ENCODE measurements around the gene FXYD1. TPM values are rescaled to one million over a fixed set of nuclear protein-coding genes. Genes with fewer than 3 reads are reported as not detected.

The FXYD1 gene
- total RNA-seq, 1 experiment from 2014 or later: 13.3 TPM

- TF ChIP-seq NR3C1 (CRISPR knock-in tag; conservative IDR thresholded peaks at IDR 0.05; ENCODE audit: low read depth) (no peak), SOX15 (CRISPR knock-in tag; IDR thresholded peaks at IDR 0.05) (no peak), AR (CRISPR knock-in tag; IDR thresholded peaks at IDR 0.05) (no peak), FOXJ3 (CRISPR knock-in tag; IDR thresholded peaks at IDR 0.05; ENCODE audit: borderline replicate concordance) (no peak)
Measured at GRCh38 chr19:35117799-35118198, 20.8 kb upstream of the FXYD1 start (continued).

- POLR2A ChIA-PET: no interaction called here
- no peaks in the 10 kb centered on the region for H3K9me3 Mint-ChIP-seq
Measured at GRCh38 chr19:35118268-35119020, 20.2 kb upstream of the FXYD1 start.

DNA sequence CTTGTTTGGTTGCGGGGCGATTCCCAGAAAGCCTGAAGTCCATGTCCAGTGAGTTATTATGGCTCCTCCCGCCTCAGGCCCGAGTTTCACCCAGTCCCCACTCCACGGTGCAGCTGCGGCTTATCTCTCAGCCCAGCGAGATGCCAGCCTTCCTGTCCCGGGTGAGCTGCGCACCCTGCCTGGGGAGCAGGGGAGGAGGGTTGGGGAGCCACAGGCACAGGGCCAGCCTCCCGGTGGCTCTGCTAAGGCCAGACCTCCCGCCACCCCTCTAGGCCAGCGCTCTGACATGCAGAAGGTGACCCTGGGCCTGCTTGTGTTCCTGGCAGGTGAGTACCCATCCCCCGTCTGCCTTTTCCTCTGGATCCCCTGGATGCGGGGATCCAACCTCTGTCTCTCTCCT is 19.5 kb upstream of the FXYD1 start:
- ATAC-seq (no peak), DNase-seq (ENCODE audit: low spot score) (no peak)
- Mint-ChIP-seq H3K27me3 (ENCODE audit: low read depth) (peaks cover 3% of the 10 kb centered on the region), H3K36me3 (no peaks in the 10 kb centered on the region), H3K9me3 (no peaks in the 10 kb centered on the region), H3K4me3 (no peak overlapping the region), H3K4me1 (peaks cover 44% of the 10 kb centered on the region), H3K27ac (no peak overlapping the region)
- ChIA-PET POLR2A (no interaction called here), CTCF (interaction anchor here (0.6 to 2.2 kb wide), 5 partner anchors 16 to 64 kb away, joined by 4 to 12 read pairs (median 6); partner anchors contain the start of gene LGI4)
- no peak for TF ChIP-seq PRRX2 (CRISPR knock-in tag; IDR thresholded peaks at IDR 0.05)
- TF ChIP-seq ELF4 (CRISPR knock-in tag; IDR thresholded peaks at IDR 0.05; ENCODE audit: low read depth): no peak
- no peak for TF ChIP-seq RELA (CRISPR knock-in tag; IDR thresholded peaks at IDR 0.05; ENCODE audit: borderline replicate concordance)
- TF ChIP-seq KAT7 (CRISPR knock-in tag; IDR thresholded peaks at IDR 0.05; ENCODE audit: borderline replicate concordance): no peak
- no peak for TF ChIP-seq SP1 (CRISPR knock-in tag; conservative IDR thresholded peaks at IDR 0.05)
- TF ChIP-seq, protein P1, sequence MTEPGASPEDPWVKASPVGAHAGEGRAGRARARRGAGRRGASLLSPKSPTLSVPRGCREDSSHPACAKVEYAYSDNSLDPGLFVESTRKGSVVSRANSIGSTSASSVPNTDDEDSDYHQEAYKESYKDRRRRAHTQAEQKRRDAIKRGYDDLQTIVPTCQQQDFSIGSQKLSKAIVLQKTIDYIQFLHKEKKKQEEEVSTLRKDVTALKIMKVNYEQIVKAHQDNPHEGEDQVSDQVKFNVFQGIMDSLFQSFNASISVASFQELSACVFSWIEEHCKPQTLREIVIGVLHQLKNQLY (CRISPR knock-in tag; IDR thresholded peaks at IDR 0.05): no peak
- TF ChIP-seq FOXK1 (CRISPR knock-in tag; IDR thresholded peaks at IDR 0.05): no peak
- TF ChIP-seq TP53 (CRISPR knock-in tag; IDR thresholded peaks at IDR 0.05): no peak
- no peak for TF ChIP-seq ATF1 (CRISPR knock-in tag; IDR thresholded peaks at IDR 0.05)
- no peak for TF ChIP-seq E2F5 (CRISPR knock-in tag; IDR thresholded peaks at IDR 0.05)
- TF ChIP-seq ZNF263 (CRISPR knock-in tag; IDR thresholded peaks at IDR 0.05; ENCODE audit: low read depth): no peak
- no peak for TF ChIP-seq NFE2L1 (CRISPR knock-in tag; IDR thresholded peaks at IDR 0.05)
- TF ChIP-seq NFYB (CRISPR knock-in tag; conservative IDR thresholded peaks at IDR 0.05; ENCODE audit: low read depth): no peak
- no peak for TF ChIP-seq NR3C1 (CRISPR knock-in tag; conservative IDR thresholded peaks at IDR 0.05; ENCODE audit: low read depth)
- no peak for TF ChIP-seq CREB1 (CRISPR knock-in tag; IDR thresholded peaks at IDR 0.05)
- TF ChIP-seq, protein P2, sequence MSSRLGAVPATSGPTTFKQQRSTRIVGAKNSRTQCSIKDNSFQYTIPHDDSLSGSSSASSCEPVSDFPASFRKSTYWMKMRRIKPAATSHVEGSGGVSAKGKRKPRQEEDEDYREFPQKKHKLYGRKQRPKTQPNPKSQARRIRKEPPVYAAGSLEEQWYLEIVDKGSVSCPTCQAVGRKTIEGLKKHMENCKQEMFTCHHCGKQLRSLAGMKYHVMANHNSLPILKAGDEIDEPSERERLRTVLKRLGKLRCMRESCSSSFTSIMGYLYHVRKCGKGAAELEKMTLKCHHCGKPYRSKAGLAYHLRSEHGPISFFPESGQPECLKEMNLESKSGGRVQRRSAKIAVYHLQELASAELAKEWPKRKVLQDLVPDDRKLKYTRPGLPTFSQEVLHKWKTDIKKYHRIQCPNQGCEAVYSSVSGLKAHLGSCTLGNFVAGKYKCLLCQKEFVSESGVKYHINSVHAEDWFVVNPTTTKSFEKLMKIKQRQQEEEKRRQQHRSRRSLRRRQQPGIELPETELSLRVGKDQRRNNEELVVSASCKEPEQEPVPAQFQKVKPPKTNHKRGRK (CRISPR knock-in tag; IDR thresholded peaks at IDR 0.05; ENCODE audit: borderline replicate concordance): no peak
- TF ChIP-seq, protein P3, sequence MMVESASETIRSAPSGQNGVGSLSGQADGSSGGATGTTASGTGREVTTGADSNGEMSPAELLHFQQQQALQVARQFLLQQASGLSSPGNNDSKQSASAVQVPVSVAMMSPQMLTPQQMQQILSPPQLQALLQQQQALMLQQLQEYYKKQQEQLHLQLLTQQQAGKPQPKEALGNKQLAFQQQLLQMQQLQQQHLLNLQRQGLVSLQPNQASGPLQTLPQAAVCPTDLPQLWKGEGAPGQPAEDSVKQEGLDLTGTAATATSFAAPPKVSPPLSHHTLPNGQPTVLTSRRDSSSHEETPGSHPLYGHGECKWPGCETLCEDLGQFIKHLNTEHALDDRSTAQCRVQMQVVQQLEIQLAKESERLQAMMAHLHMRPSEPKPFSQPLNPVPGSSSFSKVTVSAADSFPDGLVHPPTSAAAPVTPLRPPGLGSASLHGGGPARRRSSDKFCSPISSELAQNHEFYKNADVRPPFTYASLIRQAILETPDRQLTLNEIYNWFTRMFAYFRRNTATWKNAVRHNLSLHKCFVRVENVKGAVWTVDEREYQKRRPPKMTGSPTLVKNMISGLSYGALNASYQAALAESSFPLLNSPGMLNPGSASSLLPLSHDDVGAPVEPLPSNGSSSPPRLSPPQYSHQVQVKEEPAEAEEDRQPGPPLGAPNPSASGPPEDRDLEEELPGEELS (CRISPR knock-in tag; IDR thresholded peaks at IDR 0.05): no peak
- no peak for TF ChIP-seq ZNF281 (CRISPR knock-in tag; IDR thresholded peaks at IDR 0.05)
- no peak for TF ChIP-seq RORB (CRISPR knock-in tag; IDR thresholded peaks at IDR 0.05)

More at GRCh38 chr19:35118268-35119020, 20.2 kb upstream of the FXYD1 start:
- ATAC-seq (no peak), DNase-seq (ENCODE audit: low spot score) (no peak)
- no peak for TF ChIP-seq OVOL2 (CRISPR knock-in tag; IDR thresholded peaks at IDR 0.05; ENCODE audit: borderline replicate concordance)
- TF ChIP-seq FOXP1 (CRISPR knock-in tag; IDR thresholded peaks at IDR 0.05; ENCODE audit: borderline replicate concordance): 0 out of 2 replicates have a peak, but pooled peaks have one; percentile 10
- H3K4me1 Mint-ChIP-seq: peaks cover 42% of the 10 kb centered on the region
- no peak overlapping the region for H3K4me3 Mint-ChIP-seq
- H3K36me3 Mint-ChIP-seq: no peaks in the 10 kb centered on the region
- CTCF ChIA-PET: interaction anchor here (0.6 to 2.2 kb wide), 9 partner anchors 17 to 410 kb away, joined by 3 to 12 read pairs (median 4); partner anchors contain the start of gene LGI4
- H3K27ac Mint-ChIP-seq: no peak overlapping the region
- H3K27me3 Mint-ChIP-seq (ENCODE audit: low read depth): peaks cover 3% of the 10 kb centered on the region

Measured in WTC11 (cell line).